ENCODE data around the gene NUDT16L1. TPM values are rescaled to one million over a fixed set of nuclear protein-coding genes. Genes with fewer than 3 reads are reported as not detected.

NUDT16L1 gene
- total and polyA plus RNA-seq, 2 of the 8 experiments (the other 6 are each of a cell fraction or from before 2014, with no cell fraction given): 34.8 to 77.3 TPM

DNA sequence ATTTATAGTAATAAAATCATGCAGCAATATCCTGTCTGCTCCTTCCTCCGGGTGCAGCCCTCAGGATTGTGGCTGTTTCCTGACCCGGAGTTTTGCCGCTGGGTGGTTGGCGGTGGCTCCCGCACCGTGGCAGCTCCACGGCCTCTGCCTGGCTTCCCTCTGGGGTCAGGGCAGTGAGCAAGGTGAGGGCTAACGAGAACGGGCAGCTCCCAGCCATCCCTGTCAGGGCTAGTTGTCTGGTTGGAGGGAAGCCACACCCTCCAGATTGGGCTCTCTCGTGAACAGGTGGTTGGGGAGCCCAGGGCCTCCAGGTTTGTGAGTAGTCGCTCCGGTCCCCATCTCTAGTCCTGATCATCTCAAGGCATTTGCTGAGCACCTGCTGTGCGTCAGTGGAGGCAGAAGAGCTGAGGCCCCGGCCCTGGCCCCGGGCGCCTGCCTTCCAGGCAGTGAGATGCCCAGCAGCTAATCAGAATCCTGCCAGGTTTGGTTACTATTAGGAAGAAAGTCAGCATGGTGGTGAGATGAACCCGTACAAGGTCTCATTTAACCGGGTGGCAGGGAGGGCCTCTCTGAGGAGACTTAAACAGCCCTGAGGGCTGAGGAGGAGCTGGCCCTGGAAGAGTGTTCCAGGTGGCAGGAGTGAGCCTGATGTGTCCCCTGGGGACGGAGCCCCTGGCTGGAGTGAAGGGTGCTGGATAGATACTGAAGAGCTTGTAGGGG is 2.3 kb upstream of the NUDT16L1 start:
- peaks cover 8% of the 10 kb centered on the region; the same call in 1 of the 2 replicates for H3K23me2 ChIP-seq (ENCODE audit: low read depth, low read length)
- H3K14ac ChIP-seq (ENCODE audit: insufficient read length): no peak overlapping the region
- no peak overlapping the region for H2AFZ ChIP-seq (ENCODE audit: low read length)
- no peaks in the 10 kb centered on the region for H3K27me3 ChIP-seq (replicated peaks in 1 of 4; ENCODE audit: control insufficient read depth in 3 of 4, extremely low read depth in 1 of 4, insufficient read depth in 3 of 4, low read length in 3 of 4)
- no peak overlapping the region for H4K8ac ChIP-seq (ENCODE audit: extremely low read depth, insufficient read depth, low read length)
- POLR2A ChIA-PET (ENCODE audit: partially characterized antibody): interaction anchor here (1.0 to 2.6 kb wide), 3 partner anchors 23 to 112 kb away, joined by 3 to 10 read pairs (median 5); no protein-coding TSS in a partner anchor
- H2BK5ac ChIP-seq (ENCODE audit: low read depth, low read length): no peak overlapping the region
- CTCF ChIA-PET (ENCODE audit: partially characterized antibody): interaction anchor here (0.6 to 2.6 kb wide), 7 partner anchors 9 to 173 kb away, joined by 3 to 17 read pairs (median 3); no protein-coding TSS in a partner anchor
- H3K18ac ChIP-seq (ENCODE audit: extremely low read depth, low read length): no peak overlapping the region
- H3K9me3 ChIP-seq (ENCODE audit: insufficient read depth in 2 of 2, low read depth in 1 of 2, low read length in 1 of 2): no peaks in the 10 kb centered on the region
- peaks cover 0 to 2% of the 10 kb centered on the region in 2 experiments; a peak in 1 of 4 replicates for H3K79me2 ChIP-seq (ENCODE audit: control insufficient read depth in 1 of 2, insufficient read depth in 2 of 2, low read length in 2 of 2)
- H3K9ac ChIP-seq (replicated peaks in 1 of 4; ENCODE audit: extremely low read depth in 1 of 4, low read depth in 3 of 4, low read length in 3 of 4): no peak overlapping the region
- FAIRE-seq: no peak
- no peak overlapping the region for H3K4ac ChIP-seq (replicated peaks; ENCODE audit: insufficient read length, low read depth, low read length)
- H3K4me3 ChIP-seq (ENCODE audit: extremely low read depth in 1 of 4, insufficient read depth in 2 of 4, low read depth in 3 of 4, low read length in 4 of 4): no peak overlapping the region
- H4K5ac ChIP-seq (ENCODE audit: insufficient read length, low read depth, low read length): no peak overlapping the region
- no peak overlapping the region for H2BK20ac ChIP-seq (ENCODE audit: low read length)
- H2BK120ac ChIP-seq (replicated peaks; ENCODE audit: low read depth, low read length): no peak overlapping the region
- H3K27ac ChIP-seq (ENCODE audit: low read depth, low read length): no peak overlapping the region
- H3K4me2 ChIP-seq (ENCODE audit: insufficient read depth in 1 of 2, low read depth in 2 of 2, low read length in 2 of 2): no peak overlapping the region
- H4K91ac ChIP-seq (replicated peaks; ENCODE audit: insufficient read length, low read length): no peak overlapping the region
- peaks cover 0 to 14% of the 10 kb centered on the region in 2 experiments for H4K20me1 ChIP-seq (replicated peaks in 1 of 2; ENCODE audit: control insufficient read depth in 1 of 2, insufficient read depth in 2 of 2, low read length in 2 of 2)
- H3K56ac ChIP-seq (replicated peaks; ENCODE audit: insufficient read length, low read depth, low read length): no peak overlapping the region
- DNase-seq (ENCODE audit: low read depth in 1 of 2, low spot score in 2 of 2): no peak
- no peak overlapping the region for H2BK12ac ChIP-seq (ENCODE audit: low read depth, low read length)
- H2BK15ac ChIP-seq (ENCODE audit: low read length): no peak overlapping the region
- H2AK5ac ChIP-seq (ENCODE audit: low read depth, low read length): no peak overlapping the region
- H3K4me1 ChIP-seq (replicated peaks in 1 of 4; ENCODE audit: control insufficient read depth in 3 of 4, insufficient read depth in 4 of 4, low read length in 3 of 4): peaks cover 0 to 7% (median 5%) of the 10 kb centered on the region in 4 experiments; a peak in 4 of 7 replicates
- no peak overlapping the region for H3K23ac ChIP-seq (ENCODE audit: insufficient read length)
- no peaks in the 10 kb centered on the region for H3K79me1 ChIP-seq (ENCODE audit: low read depth, low read length)
- peaks cover 3 to 12% (median 7%) of the 10 kb centered on the region in 4 experiments; a peak in 7 of 8 replicates for H3K36me3 ChIP-seq (ENCODE audit: control insufficient read depth in 2 of 4, insufficient read depth in 4 of 4, low read length in 3 of 4)
- WGBS, 2 experiments (ENCODE audit: extremely low coverage in 1 of 2, insufficient coverage in 1 of 2, insufficient read length in 1 of 2, insufficient replicate concordance in 2 of 2, low coverage in 1 of 2, low lambda C conversion rate in 2 of 2, missing lambda C conversion rate in 1 of 2): 89% methylated on average over 19 of the region's 19 CpGs; no CpG with 5 or more reads in 1 of the 2 experiments
- no peak for TF ChIP-seq BRCA1 (IDR thresholded peaks at IDR 0.05; ENCODE audit: low read depth, low read length)
- TF ChIP-seq SIRT6 (IDR thresholded peaks at IDR 0.05; ENCODE audit: low read length): no peak
- TF ChIP-seq E2F6 (IDR thresholded peaks at IDR 0.05): no peak
- no peak for TF ChIP-seq BCL11A (IDR thresholded peaks at IDR 0.05; ENCODE audit: low read depth in 2 of 2, low read length in 2 of 2)
- TF ChIP-seq JUND (IDR thresholded peaks at IDR 0.05; ENCODE audit: low read length): no peak
- no peak for TF ChIP-seq RXRA (IDR thresholded peaks at IDR 0.05; ENCODE audit: insufficient read depth, low read depth, low read length)
- TF ChIP-seq ZNF274 (IDR thresholded peaks at IDR 0.05; ENCODE audit: borderline replicate concordance, extremely low read depth, low read length): no peak
- no peak for TF ChIP-seq POU5F1 (IDR thresholded peaks at IDR 0.05; ENCODE audit: low read depth, low read length)
- no peak for TF ChIP-seq CTBP2 (IDR thresholded peaks at IDR 0.05; ENCODE audit: borderline replicate concordance, insufficient read depth, insufficient read length, low read length)
- TF ChIP-seq EP300 (IDR thresholded peaks at IDR 0.05; ENCODE audit: borderline replicate concordance in 1 of 2, low read depth in 2 of 2, low read length in 2 of 2): no peak
- no peak for TF ChIP-seq CBX8 (IDR thresholded peaks at IDR 0.05; ENCODE audit: borderline replicate concordance, low read depth, low read length)
- no peak for TF ChIP-seq TEAD4 (IDR thresholded peaks at IDR 0.05; ENCODE audit: low read depth, low read length)

All from H1 (cell line).